ENCODE measurements around the gene PRDM10. TPM values are rescaled to one million over a fixed set of nuclear protein-coding genes. Genes with fewer than 3 reads are reported as not detected.
"Not testable (repeated sequence)": the region's sequence is repeated elsewhere in the genome, so short reads cannot be mapped to it uniquely, and the experiment has no call there.

The PRDM10 gene
- polyA plus RNA-seq, 1 donor: 8.8 TPM

- Histone ChIP-seq H3K4me1 (ENCODE audit: control insufficient read depth, insufficient read depth, low read length) (no peaks in the 10 kb centered on the region), H3K36me3 (ENCODE audit: control insufficient read depth, insufficient read depth, low read length) (no peaks in the 10 kb centered on the region), H3K4me3 (ENCODE audit: low read length) (no peak overlapping the region), H3K27ac (ENCODE audit: low read length) (no peak overlapping the region), H3K27me3 (ENCODE audit: control insufficient read depth, insufficient read depth, low read length) (no peaks in the 10 kb centered on the region), H3K9me3 (ENCODE audit: control insufficient read depth, low read depth, low read length) (no peaks in the 10 kb centered on the region)
- no CpG with 5 or more reads among the region's 3 CpGs for WGBS (ENCODE audit: insufficient coverage, low lambda C conversion rate)
- DNase-seq: no peak
Observed at GRCh38 chr11:129967996-129968395, 34.6 kb downstream of the PRDM10 start.

GRCh38 chr11:129965248-129965647 lies 37.4 kb downstream of the PRDM10 start:
- Histone ChIP-seq H3K9me3 (ENCODE audit: control insufficient read depth, low read depth, low read length) (no peaks in the 10 kb centered on the region), H3K27me3 (ENCODE audit: control insufficient read depth, insufficient read depth, low read length) (no peaks in the 10 kb centered on the region), H3K4me3 (ENCODE audit: low read length) (no peak overlapping the region), H3K4me1 (ENCODE audit: control insufficient read depth, insufficient read depth, low read length) (no peaks in the 10 kb centered on the region), H3K27ac (ENCODE audit: low read length) (no peak overlapping the region), H3K36me3 (ENCODE audit: control insufficient read depth, insufficient read depth, low read length) (peaks cover under 1% of the 10 kb centered on the region)
- no peak for DNase-seq
- no CpG with 5 or more reads among the region's 3 CpGs for WGBS (ENCODE audit: insufficient coverage, low lambda C conversion rate)

GRCh38 chr11:129960216-129961214 lies 42.1 kb downstream of the PRDM10 start:
- no peaks in the 10 kb centered on the region for H3K9me3 ChIP-seq (ENCODE audit: control insufficient read depth, low read depth, low read length)
- WGBS (ENCODE audit: insufficient coverage, low lambda C conversion rate): 90% methylated on average over 2 of the region's 18 CpGs
- no peaks in the 10 kb centered on the region for H3K4me1 ChIP-seq (ENCODE audit: control insufficient read depth, insufficient read depth, low read length)
- peak; percentile 35 to 48 for DNase-seq
- H3K36me3 ChIP-seq (ENCODE audit: control insufficient read depth, insufficient read depth, low read length): peaks cover 13% of the 10 kb centered on the region
- no peak overlapping the region for H3K4me3 ChIP-seq (ENCODE audit: low read length)
- H3K27me3 ChIP-seq (ENCODE audit: control insufficient read depth, insufficient read depth, low read length): no peaks in the 10 kb centered on the region
- H3K27ac ChIP-seq (ENCODE audit: low read length): no peak overlapping the region

- Histone ChIP-seq H3K36me3 (ENCODE audit: control insufficient read depth, insufficient read depth, low read length) (peaks cover 16% of the 10 kb centered on the region), H3K27me3 (ENCODE audit: control insufficient read depth, insufficient read depth, low read length) (no peaks in the 10 kb centered on the region), H3K4me1 (ENCODE audit: control insufficient read depth, insufficient read depth, low read length) (no peaks in the 10 kb centered on the region), H3K4me3 (ENCODE audit: low read length) (no peak overlapping the region), H3K27ac (ENCODE audit: low read length) (no peak overlapping the region), H3K9me3 (ENCODE audit: control insufficient read depth, low read depth, low read length) (no peaks in the 10 kb centered on the region)
- no peak for DNase-seq
- WGBS (ENCODE audit: insufficient coverage, low lambda C conversion rate): no CpG with 5 or more reads among the region's 3 CpGs
Observed at GRCh38 chr11:129959687-129960086, 42.9 kb downstream of the PRDM10 start.

GRCh38 chr11:129955282-129955681 lies 47.4 kb downstream of the PRDM10 start:
- no peak overlapping the region for H3K4me3 ChIP-seq (ENCODE audit: low read length)
- no peaks in the 10 kb centered on the region for H3K27me3 ChIP-seq (ENCODE audit: control insufficient read depth, insufficient read depth, low read length)
- DNase-seq: no peak
- H3K27ac ChIP-seq (ENCODE audit: low read length): no peak overlapping the region
- WGBS (ENCODE audit: insufficient coverage, low lambda C conversion rate): no CpG with 5 or more reads among the region's 4 CpGs
- no peaks in the 10 kb centered on the region for H3K4me1 ChIP-seq (ENCODE audit: control insufficient read depth, insufficient read depth, low read length)
- peaks cover 16% of the 10 kb centered on the region for H3K36me3 ChIP-seq (ENCODE audit: control insufficient read depth, insufficient read depth, low read length)
- H3K9me3 ChIP-seq (ENCODE audit: control insufficient read depth, low read depth, low read length): no peaks in the 10 kb centered on the region

GRCh38 chr11:129954703-129955102 lies 47.9 kb downstream of the PRDM10 start:
- not testable (repeated sequence) for H3K4me3 ChIP-seq (ENCODE audit: low read length); H3K4me1 ChIP-seq (ENCODE audit: control insufficient read depth, insufficient read depth, low read length); DNase-seq; H3K27me3 ChIP-seq (ENCODE audit: control insufficient read depth, insufficient read depth, low read length); H3K9me3 ChIP-seq (ENCODE audit: control insufficient read depth, low read depth, low read length); H3K27ac ChIP-seq (ENCODE audit: low read length)
- WGBS (ENCODE audit: insufficient coverage, low lambda C conversion rate): no CpG with 5 or more reads among the region's 1 CpG
- H3K36me3 ChIP-seq (ENCODE audit: control insufficient read depth, insufficient read depth, low read length): peaks cover 12% of the 10 kb centered on the region

GRCh38 chr11:129951866-129952262 lies 50.8 kb downstream of the PRDM10 start:
- no peak overlapping the region for H3K27ac ChIP-seq (ENCODE audit: low read length)
- no peaks in the 10 kb centered on the region for H3K27me3 ChIP-seq (ENCODE audit: control insufficient read depth, insufficient read depth, low read length)
- no peaks in the 10 kb centered on the region for H3K9me3 ChIP-seq (ENCODE audit: control insufficient read depth, low read depth, low read length)
- no peak for DNase-seq
- H3K4me3 ChIP-seq (ENCODE audit: low read length): no peak overlapping the region
- no peaks in the 10 kb centered on the region for H3K4me1 ChIP-seq (ENCODE audit: control insufficient read depth, insufficient read depth, low read length)
- WGBS (ENCODE audit: insufficient coverage, low lambda C conversion rate): 83% methylated on average over 1 of the region's 1 CpG
- H3K36me3 ChIP-seq (ENCODE audit: control insufficient read depth, insufficient read depth, low read length): peaks cover 10% of the 10 kb centered on the region

- H3K4me3 ChIP-seq (ENCODE audit: low read length): no peak overlapping the region
- H3K27me3 ChIP-seq (ENCODE audit: control insufficient read depth, insufficient read depth, low read length): no peaks in the 10 kb centered on the region
- peaks cover 15% of the 10 kb centered on the region for H3K36me3 ChIP-seq (ENCODE audit: control insufficient read depth, insufficient read depth, low read length)
- H3K4me1 ChIP-seq (ENCODE audit: control insufficient read depth, insufficient read depth, low read length): no peaks in the 10 kb centered on the region
- no peaks in the 10 kb centered on the region for H3K9me3 ChIP-seq (ENCODE audit: control insufficient read depth, low read depth, low read length)
- no peak for DNase-seq
- WGBS (ENCODE audit: insufficient coverage, low lambda C conversion rate): 95% methylated on average over 3 of the region's 10 CpGs
- no peak overlapping the region for H3K27ac ChIP-seq (ENCODE audit: low read length)
Observed at GRCh38 chr11:129951201-129951865, 51.3 kb downstream of the PRDM10 start.

- no peaks in the 10 kb centered on the region for H3K9me3 ChIP-seq (ENCODE audit: control insufficient read depth, low read depth, low read length)
- DNase-seq: peak in 1 of 2 donors; percentile 42
- no peak overlapping the region for H3K27ac ChIP-seq (ENCODE audit: low read length)
- peaks cover 16% of the 10 kb centered on the region for H3K36me3 ChIP-seq (ENCODE audit: control insufficient read depth, insufficient read depth, low read length)
- no peaks in the 10 kb centered on the region for H3K4me1 ChIP-seq (ENCODE audit: control insufficient read depth, insufficient read depth, low read length)
- H3K4me3 ChIP-seq (ENCODE audit: low read length): no peak overlapping the region
- H3K27me3 ChIP-seq (ENCODE audit: control insufficient read depth, insufficient read depth, low read length): no peaks in the 10 kb centered on the region
- 50% methylated on average over 2 of the region's 17 CpGs for WGBS (ENCODE audit: insufficient coverage, low lambda C conversion rate)
Observed at GRCh38 chr11:129950101-129951091, 52.2 kb downstream of the PRDM10 start.

All from large intestine (tissue), 3 donors.